Measurements from ENCODE around the gene GPR150.

DNA sequence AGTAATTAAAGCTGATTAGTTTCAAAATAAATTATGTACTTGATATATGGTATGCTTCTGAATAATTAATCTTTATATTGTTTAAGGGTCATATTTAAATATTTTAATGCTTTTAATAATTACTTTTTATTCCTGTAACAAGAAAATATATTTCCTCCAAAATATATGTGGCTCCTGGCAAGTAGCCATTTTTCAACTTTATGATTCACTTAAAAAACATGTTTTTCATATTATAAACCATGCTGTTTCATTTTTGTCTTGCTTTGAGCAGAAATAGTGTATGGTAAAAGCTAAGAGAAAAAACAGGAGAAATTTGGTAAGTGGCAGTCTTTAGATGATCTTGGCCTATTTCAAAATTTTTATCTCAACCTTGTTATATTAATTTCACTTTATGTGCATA is 48.3 kb downstream of the GPR150 start:
- TF ChIP-seq, protein P1, sequence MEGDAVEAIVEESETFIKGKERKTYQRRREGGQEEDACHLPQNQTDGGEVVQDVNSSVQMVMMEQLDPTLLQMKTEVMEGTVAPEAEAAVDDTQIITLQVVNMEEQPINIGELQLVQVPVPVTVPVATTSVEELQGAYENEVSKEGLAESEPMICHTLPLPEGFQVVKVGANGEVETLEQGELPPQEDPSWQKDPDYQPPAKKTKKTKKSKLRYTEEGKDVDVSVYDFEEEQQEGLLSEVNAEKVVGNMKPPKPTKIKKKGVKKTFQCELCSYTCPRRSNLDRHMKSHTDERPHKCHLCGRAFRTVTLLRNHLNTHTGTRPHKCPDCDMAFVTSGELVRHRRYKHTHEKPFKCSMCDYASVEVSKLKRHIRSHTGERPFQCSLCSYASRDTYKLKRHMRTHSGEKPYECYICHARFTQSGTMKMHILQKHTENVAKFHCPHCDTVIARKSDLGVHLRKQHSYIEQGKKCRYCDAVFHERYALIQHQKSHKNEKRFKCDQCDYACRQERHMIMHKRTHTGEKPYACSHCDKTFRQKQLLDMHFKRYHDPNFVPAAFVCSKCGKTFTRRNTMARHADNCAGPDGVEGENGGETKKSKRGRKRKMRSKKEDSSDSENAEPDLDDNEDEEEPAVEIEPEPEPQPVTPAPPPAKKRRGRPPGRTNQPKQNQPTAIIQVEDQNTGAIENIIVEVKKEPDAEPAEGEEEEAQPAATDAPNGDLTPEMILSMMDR (IDR thresholded peaks at IDR 0.05) = no peak
- no peak for TF ChIP-seq POLR2A (IDR thresholded peaks at IDR 0.05)
- no peak for TF ChIP-seq POLR2AphosphoS5 (IDR thresholded peaks at IDR 0.05)

Measured in prostate gland (tissue), 2 donors.